Choroid plexus epithelial cell (primary cell): ENCODE data around the gene PAK1.
"Not testable (repeated sequence)": the region's sequence is repeated elsewhere in the genome, so short reads cannot be mapped to it uniquely, and the experiment has no call there.

Source experiments
- DNase-seq: peaks from one replicate; pipeline ENCODE4 v3.0.0-alpha.2; 2010; ENCODE audit warnings: low read depth
- H3K4me3 ChIP-seq: 2 replicates; pipeline ENCODE4 v1.5.1; 2011; ENCODE audit warnings: low read depth, mild to moderate bottlenecking, control low read depth, low read length, moderate library complexity
- CTCF ChIP-seq: conservative IDR thresholded peaks from 2 replicates; pipeline ENCODE4 v1.5.1; 2011; ENCODE audit warnings: low read depth, mild to moderate bottlenecking, control low read depth, inconsistent platforms, low read length, moderate library complexity

PAK1 gene

GRCh38 chr11:77505956-77506355, 32.1 kb upstream of the PAK1 start:
- H3K4me3 ChIP-seq = no peak overlapping the region
- TF ChIP-seq CTCF = no peak
- no peak for DNase-seq

DNA sequence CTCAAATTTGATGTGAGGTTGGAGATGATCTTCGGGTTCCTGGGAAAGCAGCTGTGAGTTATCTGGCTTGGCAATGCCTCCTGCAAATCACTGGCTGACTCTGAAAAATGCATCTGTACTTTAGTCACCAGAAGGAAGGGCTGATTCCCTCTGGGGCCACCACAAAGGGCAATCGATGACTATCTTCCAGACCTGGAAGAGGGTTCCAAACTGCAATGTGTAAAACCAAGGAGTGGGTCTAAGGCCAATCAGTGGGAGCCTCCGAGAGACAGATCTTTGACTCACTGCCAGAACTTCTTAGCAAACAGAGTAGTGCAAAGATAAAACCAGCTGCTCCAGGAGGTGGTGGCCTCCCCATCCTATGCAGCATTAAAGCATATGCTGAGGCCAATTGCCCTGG, 29.1 kb upstream of the PAK1 start:
- no peak overlapping the region for H3K4me3 ChIP-seq
- TF ChIP-seq CTCF = no peak
- peak; percentile 35 for DNase-seq

DNA sequence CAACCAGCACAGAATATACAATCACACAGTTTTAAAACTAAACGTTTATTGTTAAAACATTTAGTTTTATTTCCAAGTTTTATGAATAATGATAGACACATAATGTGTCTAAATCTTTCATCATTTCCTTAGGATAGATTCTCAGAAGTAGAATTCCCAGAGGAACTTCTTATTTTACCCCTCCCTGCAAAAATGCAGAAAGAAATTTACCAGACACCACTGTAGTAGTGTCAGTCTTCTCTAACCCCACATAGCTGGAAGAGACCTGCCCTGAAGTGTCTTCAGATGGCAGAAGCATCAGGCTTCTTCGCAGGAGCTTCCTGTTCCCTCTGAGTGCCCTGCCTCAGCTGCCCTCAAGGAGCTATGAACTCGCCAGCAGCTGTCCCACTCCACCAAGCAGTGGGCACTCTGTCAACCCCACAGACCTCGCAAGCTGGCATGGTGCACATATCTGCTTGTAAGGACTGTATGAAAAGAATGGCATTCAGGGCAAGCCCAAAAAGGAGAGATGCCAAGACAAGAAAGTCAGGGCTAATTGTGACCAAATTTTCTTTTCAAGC, 28.5 kb upstream of the PAK1 start:
- H3K4me3 ChIP-seq = no peak overlapping the region
- DNase-seq = no peak
- TF ChIP-seq CTCF = no peak

DNA sequence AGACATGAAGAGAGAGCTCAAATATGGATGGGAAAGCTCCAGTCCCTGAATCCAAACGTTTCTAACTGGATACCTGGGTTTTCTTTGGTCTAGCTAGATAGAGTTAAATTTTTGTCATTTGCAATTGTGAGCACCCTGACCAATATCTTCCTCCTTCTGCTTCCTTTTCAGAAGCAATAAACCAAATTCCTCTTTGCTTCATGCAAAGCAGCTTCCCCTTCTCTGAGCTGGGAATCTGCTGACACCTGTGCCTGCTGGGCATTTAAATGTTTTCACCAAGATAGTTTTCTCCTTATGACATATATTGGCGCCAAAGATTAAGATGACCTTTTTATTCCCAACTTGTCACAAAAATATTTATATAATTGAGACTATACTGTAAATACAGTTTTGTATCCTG, 27.9 kb upstream of the PAK1 start:
- TF ChIP-seq CTCF = no peak
- no peak overlapping the region for H3K4me3 ChIP-seq
- DNase-seq = no peak

GRCh38 chr11:77497368-77497767, 23.5 kb upstream of the PAK1 start:
- no peak for DNase-seq
- H3K4me3 ChIP-seq = no peak overlapping the region
- TF ChIP-seq CTCF = no peak

DNA sequence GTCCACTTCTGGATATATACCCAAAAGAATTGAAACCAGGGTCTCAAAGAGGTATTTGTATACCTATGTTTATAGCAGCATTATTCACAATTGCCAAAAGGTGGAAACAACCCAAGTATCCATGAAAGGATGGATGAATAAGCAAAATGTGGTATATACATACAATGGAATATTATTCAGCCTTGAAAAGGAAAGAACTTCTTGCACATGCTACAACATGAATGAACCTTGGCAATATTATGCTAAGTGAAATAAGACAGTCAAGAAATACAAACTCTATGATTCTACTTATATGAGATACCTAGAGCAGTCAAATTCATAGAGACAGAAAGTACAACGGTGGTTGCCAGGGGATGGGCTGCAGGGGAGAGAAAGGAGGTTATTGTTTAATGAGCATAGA, 21.6 kb upstream of the PAK1 start:
- no peak for DNase-seq
- no peak overlapping the region for H3K4me3 ChIP-seq
- no peak for TF ChIP-seq CTCF

- not testable (repeated sequence) for DNase-seq, H3K4me3 ChIP-seq
Measured at GRCh38 chr11:77490035-77490434, 16.1 kb upstream of the PAK1 start.

DNA sequence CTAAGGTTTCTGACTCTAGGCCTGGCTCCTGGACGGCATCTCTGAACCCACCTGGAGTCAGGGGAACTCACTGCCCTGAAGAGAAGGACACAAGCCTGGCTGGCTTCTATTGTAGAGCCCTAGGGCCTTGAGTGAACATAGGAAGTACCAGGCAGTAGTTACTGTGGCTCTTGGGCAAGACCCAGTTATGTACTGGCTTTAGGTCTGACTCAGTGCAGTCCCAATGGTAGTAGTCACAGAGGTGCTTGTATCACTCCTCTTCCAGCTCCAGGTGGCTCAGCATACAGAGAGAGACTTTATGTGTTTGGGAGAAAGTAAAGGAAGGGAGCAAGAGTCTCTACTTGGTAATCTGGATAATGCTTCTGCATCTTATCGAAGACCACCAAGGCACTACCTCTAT, 13.9 kb upstream of the PAK1 start:
- DNase-seq = no peak
- TF ChIP-seq CTCF = no peak

More for the DNA sequence above, 13.9 kb upstream of the PAK1 start:
- no peak overlapping the region for H3K4me3 ChIP-seq
